Liver (tissue), 3 donors: ENCODE measurements around the gene LIPH.

Source experiments
- EGR1 ChIP-seq, 2 donors: IDR thresholded peaks; 2 replicates each; pipeline ENCODE4 v1.6.1; 2016 to 2018; ENCODE audit warnings: antibody characterized with exemption in 2 of 2, low read depth in 2 of 2
- NR2F2 ChIP-seq: IDR thresholded peaks from 2 replicates; pipeline ENCODE4 v1.6.1; 2016; ENCODE audit warnings: antibody characterized with exemption
- TF ChIP-seq, protein P1 (sequence below): fragments of 150-350 bp; IDR thresholded peaks from 2 replicates; pipeline ENCODE4 v1.5.1; 2017; ENCODE audit warnings: improper control_type of control experiment, low read depth, low read length; ENCODE audit not compliant: missing input control
- TF ChIP-seq, protein P2 (sequence below): IDR thresholded peaks from 2 replicates; pipeline ENCODE4 v1.6.1; 2016; ENCODE audit warnings: antibody characterized with exemption, mild to moderate bottlenecking
- donor health status: healthy.
- donor health status: healthy.

GRCh38 chr3:185555860-185556347, 3.5 kb upstream of the LIPH start:
- TF ChIP-seq, protein P1, sequence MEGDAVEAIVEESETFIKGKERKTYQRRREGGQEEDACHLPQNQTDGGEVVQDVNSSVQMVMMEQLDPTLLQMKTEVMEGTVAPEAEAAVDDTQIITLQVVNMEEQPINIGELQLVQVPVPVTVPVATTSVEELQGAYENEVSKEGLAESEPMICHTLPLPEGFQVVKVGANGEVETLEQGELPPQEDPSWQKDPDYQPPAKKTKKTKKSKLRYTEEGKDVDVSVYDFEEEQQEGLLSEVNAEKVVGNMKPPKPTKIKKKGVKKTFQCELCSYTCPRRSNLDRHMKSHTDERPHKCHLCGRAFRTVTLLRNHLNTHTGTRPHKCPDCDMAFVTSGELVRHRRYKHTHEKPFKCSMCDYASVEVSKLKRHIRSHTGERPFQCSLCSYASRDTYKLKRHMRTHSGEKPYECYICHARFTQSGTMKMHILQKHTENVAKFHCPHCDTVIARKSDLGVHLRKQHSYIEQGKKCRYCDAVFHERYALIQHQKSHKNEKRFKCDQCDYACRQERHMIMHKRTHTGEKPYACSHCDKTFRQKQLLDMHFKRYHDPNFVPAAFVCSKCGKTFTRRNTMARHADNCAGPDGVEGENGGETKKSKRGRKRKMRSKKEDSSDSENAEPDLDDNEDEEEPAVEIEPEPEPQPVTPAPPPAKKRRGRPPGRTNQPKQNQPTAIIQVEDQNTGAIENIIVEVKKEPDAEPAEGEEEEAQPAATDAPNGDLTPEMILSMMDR = no peak
- TF ChIP-seq EGR1 (IDR thresholded peaks at IDR 0.05; ENCODE audit: low read depth in 2 of 2) = no peak
- TF ChIP-seq NR2F2 = no peak
- TF ChIP-seq, protein P2, sequence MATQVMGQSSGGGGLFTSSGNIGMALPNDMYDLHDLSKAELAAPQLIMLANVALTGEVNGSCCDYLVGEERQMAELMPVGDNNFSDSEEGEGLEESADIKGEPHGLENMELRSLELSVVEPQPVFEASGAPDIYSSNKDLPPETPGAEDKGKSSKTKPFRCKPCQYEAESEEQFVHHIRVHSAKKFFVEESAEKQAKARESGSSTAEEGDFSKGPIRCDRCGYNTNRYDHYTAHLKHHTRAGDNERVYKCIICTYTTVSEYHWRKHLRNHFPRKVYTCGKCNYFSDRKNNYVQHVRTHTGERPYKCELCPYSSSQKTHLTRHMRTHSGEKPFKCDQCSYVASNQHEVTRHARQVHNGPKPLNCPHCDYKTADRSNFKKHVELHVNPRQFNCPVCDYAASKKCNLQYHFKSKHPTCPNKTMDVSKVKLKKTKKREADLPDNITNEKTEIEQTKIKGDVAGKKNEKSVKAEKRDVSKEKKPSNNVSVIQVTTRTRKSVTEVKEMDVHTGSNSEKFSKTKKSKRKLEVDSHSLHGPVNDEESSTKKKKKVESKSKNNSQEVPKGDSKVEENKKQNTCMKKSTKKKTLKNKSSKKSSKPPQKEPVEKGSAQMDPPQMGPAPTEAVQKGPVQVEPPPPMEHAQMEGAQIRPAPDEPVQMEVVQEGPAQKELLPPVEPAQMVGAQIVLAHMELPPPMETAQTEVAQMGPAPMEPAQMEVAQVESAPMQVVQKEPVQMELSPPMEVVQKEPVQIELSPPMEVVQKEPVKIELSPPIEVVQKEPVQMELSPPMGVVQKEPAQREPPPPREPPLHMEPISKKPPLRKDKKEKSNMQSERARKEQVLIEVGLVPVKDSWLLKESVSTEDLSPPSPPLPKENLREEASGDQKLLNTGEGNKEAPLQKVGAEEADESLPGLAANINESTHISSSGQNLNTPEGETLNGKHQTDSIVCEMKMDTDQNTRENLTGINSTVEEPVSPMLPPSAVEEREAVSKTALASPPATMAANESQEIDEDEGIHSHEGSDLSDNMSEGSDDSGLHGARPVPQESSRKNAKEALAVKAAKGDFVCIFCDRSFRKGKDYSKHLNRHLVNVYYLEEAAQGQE = no peak
